Neural progenitor cell (in vitro differentiated cells): ENCODE results near the gene HIBADH.

Experiments
- EZH2 ChIP-seq: fragments of 200-600 bp; sonication (generic); IDR thresholded peaks from 2 replicates; pipeline ENCODE4 v1.6.1; 2017; ENCODE audit warnings: antibody characterized with exemption, mild to moderate bottlenecking, moderate library complexity
- TF ChIP-seq, protein P1 (sequence below): fragments of 200-600 bp; sonication (generic); IDR thresholded peaks from 2 replicates; pipeline ENCODE4 v1.5.1; 2017; ENCODE audit warnings: antibody characterized with exemption, mild to moderate bottlenecking

DNA sequence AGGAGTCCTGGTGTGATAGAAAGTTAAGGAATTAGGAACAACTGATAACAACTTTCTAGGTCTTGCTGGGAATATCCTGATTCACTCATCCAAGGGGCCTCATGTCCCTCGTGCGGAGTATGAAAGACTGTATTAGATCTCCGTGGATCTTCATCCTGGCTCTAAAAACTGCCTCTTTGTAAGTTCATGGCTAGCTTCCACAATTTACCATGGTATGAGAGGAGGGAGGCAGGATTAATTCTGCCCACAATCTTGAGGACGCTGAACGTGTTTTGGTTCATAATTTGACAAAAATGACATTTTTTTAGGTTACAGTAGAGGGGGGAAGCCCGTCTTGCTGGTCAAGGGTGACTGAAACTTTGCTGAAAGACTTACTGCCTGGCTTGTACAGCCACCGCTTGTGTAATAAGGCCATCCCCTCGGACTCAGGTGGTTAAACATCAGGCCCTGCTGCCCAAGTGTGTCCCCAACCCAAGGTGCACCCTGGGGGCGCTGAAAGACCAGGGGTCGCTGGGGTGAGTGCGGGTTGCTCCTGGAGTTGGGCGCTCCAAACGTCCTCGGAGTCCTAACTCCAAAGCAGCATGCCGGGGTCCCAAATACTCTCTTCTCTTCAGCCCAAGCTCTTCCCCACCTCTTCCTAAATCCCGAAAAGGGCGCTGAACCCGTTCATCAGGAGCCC is 733 bp downstream of the HIBADH start:
- TF ChIP-seq EZH2: no peak
- TF ChIP-seq, protein P1, sequence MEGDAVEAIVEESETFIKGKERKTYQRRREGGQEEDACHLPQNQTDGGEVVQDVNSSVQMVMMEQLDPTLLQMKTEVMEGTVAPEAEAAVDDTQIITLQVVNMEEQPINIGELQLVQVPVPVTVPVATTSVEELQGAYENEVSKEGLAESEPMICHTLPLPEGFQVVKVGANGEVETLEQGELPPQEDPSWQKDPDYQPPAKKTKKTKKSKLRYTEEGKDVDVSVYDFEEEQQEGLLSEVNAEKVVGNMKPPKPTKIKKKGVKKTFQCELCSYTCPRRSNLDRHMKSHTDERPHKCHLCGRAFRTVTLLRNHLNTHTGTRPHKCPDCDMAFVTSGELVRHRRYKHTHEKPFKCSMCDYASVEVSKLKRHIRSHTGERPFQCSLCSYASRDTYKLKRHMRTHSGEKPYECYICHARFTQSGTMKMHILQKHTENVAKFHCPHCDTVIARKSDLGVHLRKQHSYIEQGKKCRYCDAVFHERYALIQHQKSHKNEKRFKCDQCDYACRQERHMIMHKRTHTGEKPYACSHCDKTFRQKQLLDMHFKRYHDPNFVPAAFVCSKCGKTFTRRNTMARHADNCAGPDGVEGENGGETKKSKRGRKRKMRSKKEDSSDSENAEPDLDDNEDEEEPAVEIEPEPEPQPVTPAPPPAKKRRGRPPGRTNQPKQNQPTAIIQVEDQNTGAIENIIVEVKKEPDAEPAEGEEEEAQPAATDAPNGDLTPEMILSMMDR: no peak
